Neuronal stem cell (in vitro differentiated cells): ENCODE measurements around the gene PEA15.
A peak's percentile ranks its signal among the peaks of the same experiment; 100 is the strongest.

Source experiments
- DNase-seq: peaks from one replicate; pipeline ENCODE4 v3.0.0-alpha.2; 2013; ENCODE audit warnings: low spot score
- H2AFZ ChIP-seq: one replicate; pipeline ENCODE4 v1.6.1; 2013; ENCODE audit warnings: mild to moderate bottlenecking, low read length, inconsistent platforms
- H2AK5ac ChIP-seq: 2 replicates; pipeline ENCODE4 v1.6.1; 2013; ENCODE audit warnings: low read depth, mild to moderate bottlenecking, inconsistent platforms, low read length, moderate library complexity, mixed read lengths
- H2BK120ac ChIP-seq: 2 replicates; pipeline ENCODE4 v1.6.1; 2013; ENCODE audit warnings: low read depth, mild to moderate bottlenecking, inconsistent platforms, low read length, moderate library complexity, mixed read lengths
- H2BK12ac ChIP-seq: one replicate; pipeline ENCODE4 v1.6.1; 2013; ENCODE audit warnings: low read length, inconsistent platforms
- H2BK15ac ChIP-seq: 2 replicates; pipeline ENCODE4 v1.6.1; 2013; ENCODE audit warnings: mild to moderate bottlenecking, low read length, inconsistent platforms, mixed read lengths
- H2BK5ac ChIP-seq: one replicate; pipeline ENCODE4 v1.6.1; 2013; ENCODE audit warnings: inconsistent platforms, mild to moderate bottlenecking, low read length, moderate library complexity
- H3K14ac ChIP-seq: one replicate; pipeline ENCODE4 v1.6.1; 2013; ENCODE audit warnings: low read length, inconsistent platforms
- H3K18ac ChIP-seq: 2 replicates; pipeline ENCODE4 v1.6.1; 2013; ENCODE audit warnings: low read length, inconsistent platforms
- H3K23ac ChIP-seq: 2 replicates; pipeline ENCODE4 v1.6.1; 2013; ENCODE audit warnings: low read depth, mild to moderate bottlenecking, mixed read lengths, low read length, inconsistent platforms; ENCODE audit not compliant: poor library complexity
- H3K27ac ChIP-seq: replicated peaks from 3 replicates; pipeline ENCODE4 v1.5.1; 2013; ENCODE audit warnings: low read length, inconsistent platforms
- H3K27me3 ChIP-seq, 3 experiments: 2 replicates each; pipeline ENCODE4 v1.6.1; 2013; ENCODE audit warnings: low read length in 3 of 3, mild to moderate bottlenecking in 2 of 3, inconsistent platforms in 1 of 3, low read depth in 1 of 3, mixed read lengths in 1 of 3, moderate library complexity in 1 of 3; ENCODE audit not compliant: control insufficient read depth in 3 of 3, insufficient read depth in 3 of 3
- H3K36me3 ChIP-seq, 2 donors: replicated peaks in 1 of 2; 2 replicates each; pipeline ENCODE4 v1.6.1; 2013; ENCODE audit warnings: low read length in 2 of 2; ENCODE audit not compliant: control insufficient read depth in 2 of 2, insufficient read depth in 2 of 2
- H3K4ac ChIP-seq: 2 replicates; pipeline ENCODE4 v1.6.1; 2013; ENCODE audit warnings: inconsistent platforms, mild to moderate bottlenecking, low read length, moderate library complexity
- H3K4me1 ChIP-seq, 2 donors: 1 replicate in 1 of 2; 2 replicates in 1 of 2; pipeline ENCODE4 v1.6.1; 2013; ENCODE audit warnings: low read length in 2 of 2, low read depth in 1 of 2; ENCODE audit not compliant: control insufficient read depth in 2 of 2, insufficient read depth in 1 of 2
- H3K4me2 ChIP-seq: one replicate; pipeline ENCODE4 v1.6.1; 2013; ENCODE audit warnings: mild to moderate bottlenecking, low read length, inconsistent platforms; ENCODE audit not compliant: insufficient read depth, poor library complexity, severe bottlenecking
- H3K4me3 ChIP-seq, 2 donors: 2 replicates each; pipeline ENCODE4 v1.5.1; 2013; ENCODE audit warnings: low read length in 2 of 2, mild to moderate bottlenecking in 2 of 2, inconsistent platforms in 1 of 2, moderate library complexity in 1 of 2
- H3K79me1 ChIP-seq: one replicate; pipeline ENCODE4 v1.6.1; 2013; ENCODE audit warnings: low read depth, mild to moderate bottlenecking, inconsistent platforms, low read length, moderate library complexity
- H3K9ac ChIP-seq: one replicate; pipeline ENCODE4 v1.6.1; 2013; ENCODE audit warnings: mild to moderate bottlenecking, low read depth, low read length, inconsistent platforms; ENCODE audit not compliant: poor library complexity
- H3K9me3 ChIP-seq, 2 donors: replicated peaks in 1 of 2; 2 replicates each; pipeline versions ENCODE3 to v1.6.1; 2013; ENCODE audit warnings: low read length in 2 of 2, mild to moderate bottlenecking in 2 of 2, inconsistent platforms in 1 of 2, low read depth in 1 of 2, mixed read lengths in 1 of 2, moderate library complexity in 1 of 2; ENCODE audit not compliant: control insufficient read depth in 2 of 2, insufficient read depth in 1 of 2
- H4K8ac ChIP-seq: one replicate; pipeline ENCODE4 v1.6.1; 2013; ENCODE audit warnings: low read depth, mild to moderate bottlenecking, inconsistent platforms, low read length, moderate library complexity
- H4K91ac ChIP-seq: one replicate; pipeline ENCODE4 v1.6.1; 2013; ENCODE audit warnings: low read length, low read depth, mild to moderate bottlenecking, inconsistent platforms; ENCODE audit not compliant: poor library complexity
- WGBS, 2 donors: extraction: QIAGEN DNeasy Blood & Tissue Kit; methylation state at CpG; one replicate each; pipeline ENCODE4 v1.1.7; 2013; ENCODE audit warnings: missing lambda C conversion rate in 2 of 2, mixed read lengths in 1 of 2; ENCODE audit not compliant: insufficient read length in 2 of 2, insufficient replicate concordance in 1 of 2; ENCODE audit errors: extremely low coverage in 2 of 2; 5-methylcytosine and 5-hydroxymethylcytosine counted together

The PEA15 gene

GRCh38 chr1:160171354-160171753 is 33.8 kb upstream of the PEA15 start:
- Histone ChIP-seq H3K18ac (no peak overlapping the region), H2AK5ac (no peak overlapping the region), H3K9me3 (peaks cover 0 to 2% of the 10 kb centered on the region in 2 donors), H4K91ac (no peak overlapping the region), H4K8ac (no peak overlapping the region), H3K27ac (no peak overlapping the region), H3K14ac (no peak overlapping the region), H3K27me3 (no peaks in the 10 kb centered on the region), H2BK120ac (no peak overlapping the region), H2BK5ac (no peak overlapping the region), H3K4me2 (no peak overlapping the region), H3K36me3 (no peaks in the 10 kb centered on the region), H3K4ac (no peak overlapping the region), H3K23ac (no peak overlapping the region), H2AFZ (no peak overlapping the region), H3K79me1 (no peaks in the 10 kb centered on the region), H2BK15ac (no peak overlapping the region), H3K9ac (no peak overlapping the region), H3K4me3 (no peak overlapping the region), H3K4me1 (peaks cover 11 to 39% of the 10 kb centered on the region in 2 donors), H2BK12ac (no peak overlapping the region)
- WGBS, 2 donors, result no CpG with 5 or more reads among the region's 4 CpGs
- DNase-seq, result no peak

- no peak overlapping the region for H2BK120ac ChIP-seq
- no peaks in the 10 kb centered on the region for H3K79me1 ChIP-seq
- no peak overlapping the region for H3K4me3 ChIP-seq
- no peak overlapping the region for H3K4me2 ChIP-seq
- peaks cover 0 to 2% of the 10 kb centered on the region in 2 donors for H3K9me3 ChIP-seq
- no peak overlapping the region for H4K8ac ChIP-seq
- no peak overlapping the region for H3K27ac ChIP-seq
- no peak overlapping the region for H2BK5ac ChIP-seq
- no peak overlapping the region for H3K9ac ChIP-seq
- H3K18ac ChIP-seq, result no peak overlapping the region
- H2BK12ac ChIP-seq, result no peak overlapping the region
- H2BK15ac ChIP-seq, result no peak overlapping the region
- H2AK5ac ChIP-seq, result no peak overlapping the region
- no peak overlapping the region for H4K91ac ChIP-seq
- H3K27me3 ChIP-seq, result no peaks in the 10 kb centered on the region
- H3K36me3 ChIP-seq, result no peaks in the 10 kb centered on the region
- H3K23ac ChIP-seq, result no peak overlapping the region
- H2AFZ ChIP-seq, result peak overlapping the region; percentile 36
- no peak overlapping the region for H3K14ac ChIP-seq
- peaks cover 11 to 39% of the 10 kb centered on the region in 2 donors for H3K4me1 ChIP-seq
- H3K4ac ChIP-seq, result no peak overlapping the region
- no CpG with 5 or more reads among the region's 9 CpGs for WGBS, 2 donors
- no peak for DNase-seq
Measured at GRCh38 chr1:160171980-160172379, 33.2 kb upstream of the PEA15 start.

- Histone ChIP-seq H4K8ac (no peak overlapping the region), H3K79me1 (no peaks in the 10 kb centered on the region), H2BK15ac (no peak overlapping the region), H3K4me2 (no peak overlapping the region), H3K27me3 (no peaks in the 10 kb centered on the region), H3K9me3 (peaks cover 0 to 5% of the 10 kb centered on the region in 2 donors), H3K23ac (no peak overlapping the region), H2BK5ac (no peak overlapping the region), H2AK5ac (no peak overlapping the region), H3K27ac (peak overlapping the region; percentile 19), H3K18ac (no peak overlapping the region), H2BK120ac (no peak overlapping the region), H2BK12ac (no peak overlapping the region), H3K9ac (no peak overlapping the region), H3K4me1 (peaks cover 7 to 11% of the 10 kb centered on the region in 2 donors), H2AFZ (peak overlapping the region; percentile 21), H3K36me3 (no peaks in the 10 kb centered on the region), H3K4me3 (no peak overlapping the region), H3K14ac (no peak overlapping the region), H4K91ac (no peak overlapping the region), H3K4ac (no peak overlapping the region)
- WGBS, 2 donors, result no CpG with 5 or more reads among the region's 2 CpGs
- DNase-seq, result no peak
Measured at GRCh38 chr1:160177231-160177630, 28.0 kb upstream of the PEA15 start.

GRCh38 chr1:160177667-160178066 is 27.5 kb upstream of the PEA15 start:
- no peaks in the 10 kb centered on the region for H3K27me3 ChIP-seq
- no peak overlapping the region for H3K4me3 ChIP-seq
- H3K23ac ChIP-seq, result no peak overlapping the region
- H3K4me2 ChIP-seq, result no peak overlapping the region
- no peaks in the 10 kb centered on the region for H3K79me1 ChIP-seq
- no peak overlapping the region for H2BK120ac ChIP-seq
- peak overlapping the region; percentile 19 for H3K27ac ChIP-seq
- peaks cover 0 to 5% of the 10 kb centered on the region in 2 donors for H3K9me3 ChIP-seq
- H2AK5ac ChIP-seq, result no peak overlapping the region
- H3K9ac ChIP-seq, result no peak overlapping the region
- H3K4ac ChIP-seq, result no peak overlapping the region
- no peak overlapping the region for H2BK12ac ChIP-seq
- no peak for DNase-seq
- no peak overlapping the region for H3K14ac ChIP-seq
- no peak overlapping the region for H4K91ac ChIP-seq
- H3K4me1 ChIP-seq, result peaks cover 7% of the 10 kb centered on the region in 2 donors
- no peak overlapping the region for H3K18ac ChIP-seq
- no peak overlapping the region for H2BK5ac ChIP-seq
- H3K36me3 ChIP-seq, result no peaks in the 10 kb centered on the region
- no CpG with 5 or more reads among the region's 1 CpG for WGBS, 2 donors
- H2BK15ac ChIP-seq, result no peak overlapping the region
- H4K8ac ChIP-seq, result no peak overlapping the region
- H2AFZ ChIP-seq, result peak overlapping the region; percentile 21
